ENCODE data around the gene INO80E. TPM values are rescaled to one million over a fixed set of nuclear protein-coding genes. Genes with fewer than 3 reads are reported as not detected.

INO80E gene
- total RNA-seq (10 to 100 TPM; 55.5 to 59.6 TPM), polyA plus RNA-seq (ENCODE audit: insufficient read length in 6 of 6) (10 to 100 TPM; 42.1 to 59.3 (median 47.5) TPM)
- long read RNA-seq, donor 1, transcript INO80E-201 (6 exons, 1,489 nt): minor isoform, 6 of 37 reads
- long read RNA-seq, donor 1, transcript INO80E-207 (7 exons, 2,103 nt): major isoform, 22 of 37 reads
- long read RNA-seq, donor 1, partial matches to known transcripts: 5 of 37 reads
- long read RNA-seq, donor 1, other reads (novel, unspliced or antisense): 0 of 37 reads
- long read RNA-seq, donor 2, transcript INO80E-207 (7 exons, 2,103 nt): major isoform, 20 of 29 reads
- long read RNA-seq, donor 2, transcript INO80E-201 (6 exons, 1,489 nt): minor isoform, 7 of 29 reads
- long read RNA-seq, donor 2, partial matches to known transcripts: 0 of 29 reads
- long read RNA-seq, donor 2, other reads (novel, unspliced or antisense): 0 of 29 reads
- long read RNA-seq, donor 3, transcript INO80E-207 (7 exons, 2,103 nt): major isoform, 11 of 15 reads
- long read RNA-seq, donor 3, partial matches to known transcripts: 0 of 15 reads
- long read RNA-seq, donor 3, other reads (novel, unspliced or antisense): 0 of 15 reads
- long read RNA-seq, donor 4, partial matches to known transcripts: 2 of 5 reads
- long read RNA-seq, donor 4, other reads (novel, unspliced or antisense): 3 of 5 reads
- long read RNA-seq, donor 5, transcript INO80E-201 (6 exons, 1,489 nt): minor isoform, 8 of 43 reads
- long read RNA-seq, donor 5, transcript INO80E-207 (7 exons, 2,103 nt): major isoform, 19 of 43 reads
- long read RNA-seq, donor 5, partial matches to known transcripts: 11 of 43 reads
- long read RNA-seq, donor 5, other reads (novel, unspliced or antisense): 0 of 43 reads
- long read RNA-seq, donor 6, transcript INO80E-207 (7 exons, 2,103 nt): major isoform, 8 of 20 reads
- long read RNA-seq, donor 6, transcript INO80E-214 (6 exons, 515 nt): minor isoform, 6 of 20 reads
- long read RNA-seq, donor 6, partial matches to known transcripts: 0 of 20 reads
- long read RNA-seq, donor 6, other reads (novel, unspliced or antisense): 0 of 20 reads
- long read RNA-seq, donor 7, full-length matches to known transcripts: 16 of 16 reads
- long read RNA-seq, donor 7, partial matches to known transcripts: 0 of 16 reads
- long read RNA-seq, donor 7, other reads (novel, unspliced or antisense): 0 of 16 reads
- long read RNA-seq, donor 8, transcript INO80E-207 (7 exons, 2,103 nt): major isoform, 10 of 59 reads
- long read RNA-seq, donor 8, partial matches to known transcripts: 36 of 59 reads
- long read RNA-seq, donor 8, other reads (novel, unspliced or antisense): 5 of 59 reads
- long read RNA-seq, donor 9: 0 reads
- long read RNA-seq, donor 10, partial matches to known transcripts: 0 of 2 reads
- long read RNA-seq, donor 10, other reads (novel, unspliced or antisense): 2 of 2 reads
- long read RNA-seq, donor 11: 0 reads
- long read RNA-seq, donor 12, transcript INO80E-207 (7 exons, 2,103 nt): major isoform, 11 of 60 reads
- long read RNA-seq, donor 12, partial matches to known transcripts: 39 of 60 reads
- long read RNA-seq, donor 12, other reads (novel, unspliced or antisense): 0 of 60 reads

GRCh38 chr16:29995911-29996765 lies at the start of gene INO80E:
Gene INO80E, plus strand, starts transcription at chr16:29996241. Its CDS starts 70 bp downstream, at chr16:29996311.
- TF ChIP-seq CTCF (IDR thresholded peaks at IDR 0.05): peak in 1 of 2 donors; percentile 30
- DNase-seq (peak; percentile 94 to 100 (median 99)), ATAC-seq (peak; percentile 98)
- Histone ChIP-seq H3K27ac (peak within 1 kb of the TSS; percentile 93 to 96), H3K9me3 (no peaks in the 10 kb centered on the region), H3K4me1 (peaks cover 13 to 40% of the 10 kb centered on the region in 2 donors), H3K4me3 (peak within 1 kb of the TSS; percentile 95 to 99), H3K36me3 (peaks cover 0 to 46% of the 10 kb centered on the region in 2 donors), H3K27me3 (no peaks in the 10 kb centered on the region)
- intact Hi-C loops (cut with DNase I): no loop called here

- ATAC-seq (no peak), DNase-seq (no peak)
- Histone ChIP-seq H3K9me3 (no peaks in the 10 kb centered on the region), H3K4me1 (no peaks in the 10 kb centered on the region), H3K27ac (no peak overlapping the region), H3K36me3 (no peaks in the 10 kb centered on the region), H3K4me3 (no peak overlapping the region), H3K27me3 (no peaks in the 10 kb centered on the region)
- TF ChIP-seq CTCF (IDR thresholded peaks at IDR 0.05): no peak
- intact Hi-C loops (cut with DNase I): no loop called here
These were observed 48.1 kb upstream of the INO80E start for GRCh38 chr16:29947897-29948296.

- no peaks in the 10 kb centered on the region for H3K4me1 ChIP-seq
- no peak overlapping the region for H3K27ac ChIP-seq
- no peak for DNase-seq
- intact Hi-C loops (cut with DNase I): no loop called here
- no peak overlapping the region for H3K4me3 ChIP-seq
- H3K9me3 ChIP-seq: no peaks in the 10 kb centered on the region
- no peak for ATAC-seq
- H3K36me3 ChIP-seq: no peaks in the 10 kb centered on the region
- TF ChIP-seq CTCF (IDR thresholded peaks at IDR 0.05): no peak
- no peaks in the 10 kb centered on the region for H3K27me3 ChIP-seq
These were observed 45.1 kb upstream of the INO80E start for GRCh38 chr16:29950806-29951461.
